PC-3 (cell line): ENCODE data around the gene RNF11. TPM values are rescaled to one million over a fixed set of nuclear protein-coding genes. Genes with fewer than 3 reads are reported as not detected.
"Not testable (repeated sequence)": the region's sequence is repeated elsewhere in the genome, so short reads cannot be mapped to it uniquely, and the experiment has no call there.

Experiments used
- ATAC-seq: fragments of 200-7000 bp; cut with Tn5 transposase; 2 replicates; pipeline ENCODE4 v1.9.1; 2020; ENCODE audit warnings: mild to moderate bottlenecking, moderate library complexity
- BruUV-seq: library from RNA; stranded (reverse); fragments of 400-500 nt; replicated peaks from 2 replicates; lab custom pipeline; 2021; lab: Mats Ljungman, UMichigan
- CTCF ChIA-PET: fragments of 300-600 bp; sonication (Branson Sonifier 250); formaldehyde crosslinking; loops from one replicate; lab custom pipeline; 2022; ENCODE audit warnings: antibody characterized with exemption; lab: Charles Lee
- POLR2A ChIA-PET: fragments of 300-600 bp; sonication (Branson Sonifier 250); formaldehyde crosslinking; loops from one replicate; lab custom pipeline; 2022; ENCODE audit warnings: antibody characterized with exemption; ENCODE audit not compliant: unreplicated experiment; lab: Charles Lee
- DNase-seq: peaks from one replicate; pipeline ENCODE4 v3.0.0-alpha.2; 2015
- H2AFZ ChIP-seq: fragments of 300-600 bp; sonication (generic); 2 replicates; pipeline ENCODE4 v1.6.0; 2016; ENCODE audit warnings: antibody characterized with exemption, low read length
- H3F3A ChIP-seq: fragments of 300-600 bp; sonication (generic); one replicate; pipeline ENCODE4 v1.6.0; 2017; ENCODE audit warnings: antibody characterized with exemption, low read length, control low read depth, mild to moderate bottlenecking; ENCODE audit not compliant: unreplicated experiment
- H3K27ac ChIP-seq: fragments of 300-600 bp; sonication (generic); 2 replicates; pipeline ENCODE4 v1.5.1; 2016; ENCODE audit warnings: mild to moderate bottlenecking, low read length
- H3K27me3 ChIP-seq: fragments of 300-600 bp; sonication (generic); 2 replicates; pipeline ENCODE4 v1.6.1; 2016; ENCODE audit warnings: low read length, mixed read lengths
- H3K36me3 ChIP-seq: fragments of 300-600 bp; sonication (generic); 2 replicates; pipeline ENCODE4 v1.6.1; 2016; ENCODE audit warnings: low read depth, mixed run types, low read length, mixed read lengths
- H3K4me1 ChIP-seq: fragments of 300-600 bp; sonication (generic); 2 replicates; pipeline ENCODE4 v1.5.1; 2016; ENCODE audit warnings: low read length; ENCODE audit not compliant: insufficient read depth
- H3K4me2 ChIP-seq: fragments of 300-600 bp; sonication (generic); 2 replicates; pipeline ENCODE4 v1.6.0; 2016; ENCODE audit warnings: low read length
- H3K4me3 ChIP-seq: fragments of 300-600 bp; sonication (generic); 2 replicates; pipeline ENCODE4 v1.5.1; 2016; ENCODE audit warnings: mild to moderate bottlenecking, low read length, mixed read lengths
- H3K79me2 ChIP-seq: fragments of 300-600 bp; sonication (generic); 2 replicates; pipeline ENCODE4 v1.6.1; 2017; ENCODE audit warnings: low read length, mixed read lengths
- H3K9ac ChIP-seq: fragments of 300-600 bp; sonication (generic); 2 replicates; pipeline ENCODE4 v1.6.0; 2016; ENCODE audit warnings: mild to moderate bottlenecking, low read length
- H3K9me2 ChIP-seq: fragments of 300-600 bp; sonication (generic); replicated peaks from 2 replicates; pipeline ENCODE4 v1.6.1; 2016; ENCODE audit warnings: mixed run types, low read length, mixed read lengths
- H3K9me3 ChIP-seq: fragments of 300-600 bp; sonication (generic); 2 replicates; pipeline ENCODE4 v1.6.1; 2016; ENCODE audit warnings: low read length, mixed read lengths
- H4K20me1 ChIP-seq: fragments of 300-600 bp; sonication (generic); 2 replicates; pipeline ENCODE4 v1.6.1; 2016; ENCODE audit warnings: low read length, mixed read lengths
- EZH2 ChIP-seq: fragments of 300-600 bp; sonication (generic); IDR thresholded peaks from one replicate; pipeline ENCODE4 v1.6.1; 2017; ENCODE audit warnings: antibody characterized with exemption, mild to moderate bottlenecking, low read length; ENCODE audit not compliant: unreplicated experiment
- EZH2phosphoT487 ChIP-seq: fragments of 300-600 bp; sonication (generic); IDR thresholded peaks from 2 replicates; pipeline ENCODE4 v1.6.1; 2018; ENCODE audit warnings: mild to moderate bottlenecking, antibody characterized with exemption, low read length, borderline replicate concordance
- intact Hi-C: fragments of 100-400 bp; cut with micrococcal nuclease; formaldehyde crosslinking; loops from 2 replicates; pipeline ENCODE4 v1.9.0; 2023
- total RNA-seq: library from RNA; depleted of rRNA; stranded (reverse); fragments of >200 nt; gene quantifications from 2 replicates; pipeline ENCODE4 v1.2.3, GENCODE V29; 2014
- TF ChIP-seq, protein P1 (sequence below): fragments of 300-600 bp; sonication (generic); conservative IDR thresholded peaks from 2 replicates; pipeline ENCODE4 v1.5.1; 2017; ENCODE audit warnings: antibody characterized with exemption, low read depth, mild to moderate bottlenecking, low read length

RNF11 gene
- total RNA-seq, 1 experiment from 2014 or later = 169 TPM

DNA sequence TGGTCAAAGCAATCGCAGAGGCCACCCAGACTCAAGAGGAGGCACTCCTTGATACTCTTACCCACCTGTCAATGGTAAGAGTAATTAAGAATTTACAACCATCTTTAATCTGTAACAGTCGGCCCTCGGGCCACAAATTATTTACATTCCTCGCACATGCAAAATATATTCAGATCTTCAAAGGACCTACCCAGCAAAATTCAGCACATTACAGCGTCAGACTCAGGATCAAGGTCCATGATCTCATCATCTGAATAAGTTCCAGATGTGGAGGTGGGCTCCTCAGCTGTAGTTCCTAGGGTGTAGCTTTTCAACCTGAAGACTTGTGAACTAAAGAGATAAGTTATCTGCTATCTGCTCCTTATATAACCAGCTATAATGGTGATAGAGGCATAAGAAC, 17.1 kb upstream of the RNF11 start:
- H2AFZ ChIP-seq = no peak overlapping the region
- no peaks in the 10 kb centered on the region for H3K27me3 ChIP-seq
- H4K20me1 ChIP-seq = no peaks in the 10 kb centered on the region
- no TSS peak for BruUV-seq
- H3K36me3 ChIP-seq = no peaks in the 10 kb centered on the region
- POLR2A ChIA-PET = no interaction called here
- H3K27ac ChIP-seq = no peak overlapping the region
- CTCF ChIA-PET = no interaction called here
- intact Hi-C loops = no loop called here
- no peaks in the 10 kb centered on the region for H3K79me2 ChIP-seq
- H3K9ac ChIP-seq = no peak overlapping the region
- H3K4me2 ChIP-seq = no peak overlapping the region
- H3F3A ChIP-seq = no peaks in the 10 kb centered on the region
- H3K9me2 ChIP-seq = no peaks in the 10 kb centered on the region
- no peak for DNase-seq
- peaks cover 30% of the 10 kb centered on the region for H3K4me1 ChIP-seq
- ATAC-seq = no peak
- no peak overlapping the region for H3K4me3 ChIP-seq
- no peak for TF ChIP-seq EZH2
- no peak for TF ChIP-seq EZH2phosphoT487
- TF ChIP-seq, protein P1, sequence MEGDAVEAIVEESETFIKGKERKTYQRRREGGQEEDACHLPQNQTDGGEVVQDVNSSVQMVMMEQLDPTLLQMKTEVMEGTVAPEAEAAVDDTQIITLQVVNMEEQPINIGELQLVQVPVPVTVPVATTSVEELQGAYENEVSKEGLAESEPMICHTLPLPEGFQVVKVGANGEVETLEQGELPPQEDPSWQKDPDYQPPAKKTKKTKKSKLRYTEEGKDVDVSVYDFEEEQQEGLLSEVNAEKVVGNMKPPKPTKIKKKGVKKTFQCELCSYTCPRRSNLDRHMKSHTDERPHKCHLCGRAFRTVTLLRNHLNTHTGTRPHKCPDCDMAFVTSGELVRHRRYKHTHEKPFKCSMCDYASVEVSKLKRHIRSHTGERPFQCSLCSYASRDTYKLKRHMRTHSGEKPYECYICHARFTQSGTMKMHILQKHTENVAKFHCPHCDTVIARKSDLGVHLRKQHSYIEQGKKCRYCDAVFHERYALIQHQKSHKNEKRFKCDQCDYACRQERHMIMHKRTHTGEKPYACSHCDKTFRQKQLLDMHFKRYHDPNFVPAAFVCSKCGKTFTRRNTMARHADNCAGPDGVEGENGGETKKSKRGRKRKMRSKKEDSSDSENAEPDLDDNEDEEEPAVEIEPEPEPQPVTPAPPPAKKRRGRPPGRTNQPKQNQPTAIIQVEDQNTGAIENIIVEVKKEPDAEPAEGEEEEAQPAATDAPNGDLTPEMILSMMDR = no peak
- H3K9me3 ChIP-seq = no peaks in the 10 kb centered on the region

DNA sequence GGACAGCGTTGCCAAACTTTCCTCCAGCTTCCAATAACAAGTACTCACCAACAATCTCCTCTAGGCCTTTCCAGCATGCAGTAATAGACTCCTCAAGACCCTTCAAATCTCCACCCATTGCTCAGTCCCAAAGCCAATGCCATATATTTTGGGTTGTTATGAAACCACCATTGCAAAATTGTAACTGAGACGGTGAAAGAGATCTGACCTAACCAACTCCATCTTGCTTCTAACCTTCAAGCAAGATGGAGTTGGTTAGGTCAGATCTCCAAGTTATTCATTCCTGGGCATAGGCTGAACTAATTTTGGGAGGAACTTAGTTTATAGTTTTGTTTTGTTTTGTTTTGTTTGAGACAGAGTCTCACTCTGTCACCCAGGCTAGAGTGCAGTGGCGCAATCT, 14.5 kb upstream of the RNF11 start:
- H3K9ac ChIP-seq, BruUV-seq, intact Hi-C loops, H3K36me3 ChIP-seq, H4K20me1 ChIP-seq, CTCF ChIA-PET, H3K27ac ChIP-seq, H3K4me3 ChIP-seq, H3K27me3 ChIP-seq, H3K4me2 ChIP-seq, POLR2A ChIA-PET, H3K9me2 ChIP-seq, H3K9me3 ChIP-seq, H3F3A ChIP-seq, H2AFZ ChIP-seq, ATAC-seq, DNase-seq, H3K4me1 ChIP-seq, H3K79me2 ChIP-seq: not testable (repeated sequence)

DNA sequence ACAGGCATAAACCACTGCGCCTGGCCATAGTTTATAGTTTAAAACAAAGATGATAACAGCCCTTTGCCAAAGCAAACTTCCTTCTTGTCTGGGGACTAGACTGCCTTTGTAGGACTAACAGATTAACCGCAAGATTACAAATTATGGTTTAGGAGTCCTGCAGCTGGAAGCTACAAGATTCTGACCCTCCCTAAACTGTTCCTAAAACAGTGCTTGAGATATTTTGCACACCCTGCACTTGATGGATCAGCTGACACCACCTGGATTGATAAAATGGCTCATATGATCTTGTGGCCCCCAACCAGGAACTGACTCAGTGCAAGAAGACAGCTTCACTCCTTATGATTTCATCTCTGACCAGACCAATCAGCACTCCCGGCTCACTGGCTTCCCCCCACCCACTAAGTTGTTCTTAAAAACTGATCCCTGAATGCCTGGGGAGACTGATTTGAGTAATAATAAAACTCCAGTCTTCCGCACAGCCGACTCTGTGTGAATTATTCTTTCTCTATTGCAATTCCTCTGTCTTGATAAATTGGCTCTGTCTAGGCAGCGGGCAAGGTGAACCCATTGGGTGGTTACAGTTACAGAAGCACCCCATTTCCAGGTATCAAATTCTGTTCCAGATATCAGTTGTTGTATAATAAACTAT, 13.8 kb upstream of the RNF11 start:
- Histone ChIP-seq H3K36me3 (no peaks in the 10 kb centered on the region), H3K27me3 (no peaks in the 10 kb centered on the region), H3K4me3 (no peak overlapping the region), H3K4me1 (peaks cover 5% of the 10 kb centered on the region; the same call in 1 of the 2 replicates), H3K4me2 (no peak overlapping the region), H4K20me1 (no peaks in the 10 kb centered on the region), H3K9me3 (no peaks in the 10 kb centered on the region), H3F3A (no peaks in the 10 kb centered on the region), H3K9ac (no peak overlapping the region), H3K79me2 (no peaks in the 10 kb centered on the region), H2AFZ (no peak overlapping the region), H3K9me2 (no peaks in the 10 kb centered on the region), H3K27ac (no peak overlapping the region)
- ChIA-PET CTCF (no interaction called here), POLR2A (no interaction called here)
- DNase-seq (no peak), ATAC-seq (no peak)
- intact Hi-C loops = no loop called here
- TF ChIP-seq EZH2 (no peak), EZH2phosphoT487 (no peak)
- TF ChIP-seq, protein P1 = no peak
- no TSS peak for BruUV-seq
